GM23338 (cell line): ENCODE data around the gene RNF26. TPM values are rescaled to one million over a fixed set of nuclear protein-coding genes. Genes with fewer than 3 reads are reported as not detected.
A peak's percentile ranks its signal among the peaks of the same experiment; 100 is the strongest.

ENCODE experiments used
- ATAC-seq: fragments of 200-7000 bp; cut with Tn5 transposase; 3 replicates; pipeline ENCODE4 v1.9.1; 2020
- DNase-seq: peaks from one replicate; pipeline ENCODE4 v3.0.0-alpha.2; 2015; ENCODE audit warnings: low spot score
- H2AFZ ChIP-seq: fragments of 200-600 bp; sonication (generic); 2 replicates; pipeline ENCODE4 v1.8.0; 2016; ENCODE audit warnings: antibody characterized with exemption, mild to moderate bottlenecking, moderate library complexity
- H3F3A ChIP-seq: fragments of 200-600 bp; sonication (generic); replicated peaks from 2 replicates; pipeline ENCODE4 v1.8.0; 2017; ENCODE audit warnings: antibody characterized with exemption, mixed run types, low read depth
- H3K27ac ChIP-seq: fragments of 200-600 bp; sonication (generic); 2 replicates; pipeline ENCODE4 v1.6.1; 2016; ENCODE audit warnings: low read depth
- H3K27me3 ChIP-seq: fragments of 200-600 bp; sonication (generic); 2 replicates; pipeline ENCODE4 v1.8.0; 2016; ENCODE audit warnings: mild to moderate bottlenecking, mixed run types, moderate library complexity; ENCODE audit not compliant: insufficient read depth
- H3K36me3 ChIP-seq: fragments of 200-600 bp; sonication (generic); 2 replicates; pipeline ENCODE4 v1.8.0; 2016; ENCODE audit warnings: mild to moderate bottlenecking; ENCODE audit not compliant: insufficient read depth
- H3K4me1 ChIP-seq: fragments of 200-600 bp; sonication (generic); 2 replicates; pipeline ENCODE4 v1.8.0; 2016; ENCODE audit warnings: mild to moderate bottlenecking, moderate library complexity; ENCODE audit not compliant: insufficient read depth
- H3K4me2 ChIP-seq: fragments of 200-600 bp; sonication (generic); 2 replicates; pipeline ENCODE4 v1.7.1; 2017; ENCODE audit warnings: mixed run types
- H3K4me3 ChIP-seq: fragments of 200-600 bp; sonication (generic); 2 replicates; pipeline ENCODE4 v1.6.1; 2016; ENCODE audit warnings: mixed run types
- H3K79me2 ChIP-seq: fragments of 200-600 bp; sonication (generic); replicated peaks from 2 replicates; pipeline ENCODE4 v1.8.0; 2017; ENCODE audit warnings: mild to moderate bottlenecking; ENCODE audit not compliant: insufficient read depth
- H3K9me2 ChIP-seq: fragments of 200-600 bp; sonication (generic); 2 replicates; pipeline ENCODE4 v1.8.0; 2017; ENCODE audit not compliant: insufficient read depth
- H4K20me1 ChIP-seq: fragments of 200-600 bp; sonication (generic); replicated peaks from 2 replicates; pipeline ENCODE4 v1.8.0; 2017; ENCODE audit warnings: mild to moderate bottlenecking; ENCODE audit not compliant: insufficient read depth
- H3K27ac Mint-ChIP-seq: 2 replicates; pipeline ENCODE4 v1.8.0; 2020; ENCODE audit warnings: inconsistent platforms, mild to moderate bottlenecking, moderate library complexity, mixed read lengths
- H3K27me3 Mint-ChIP-seq: 3 replicates; pipeline ENCODE4 v1.8.0; 2022; ENCODE audit warnings: low read depth, mild to moderate bottlenecking, moderate library complexity, mixed read lengths, inconsistent platforms; ENCODE audit not compliant: insufficient read depth, poor library complexity
- H3K36me3 Mint-ChIP-seq: 3 replicates; pipeline ENCODE4 v1.8.0; 2021; ENCODE audit warnings: low read depth, mild to moderate bottlenecking, inconsistent platforms, moderate library complexity, mixed read lengths
- H3K4me1 Mint-ChIP-seq: 3 replicates; pipeline ENCODE4 v1.8.0; 2020; ENCODE audit warnings: mild to moderate bottlenecking, inconsistent platforms, mixed read lengths
- H3K4me3 Mint-ChIP-seq: 3 replicates; pipeline ENCODE4 v1.8.0; 2021; ENCODE audit warnings: moderate library complexity, mild to moderate bottlenecking, inconsistent platforms, mixed read lengths
- H3K9me3 Mint-ChIP-seq: 3 replicates; pipeline ENCODE4 v1.8.0; 2020; ENCODE audit warnings: moderate library complexity, mild to moderate bottlenecking, inconsistent platforms, mixed read lengths
- CREB1 ChIP-seq: fragments of 250-450 bp; sonication (Bioruptor Pico); IDR thresholded peaks from 2 replicates; pipeline ENCODE4 v1.5.0; 2020; ENCODE audit warnings: low read depth, mild to moderate bottlenecking, moderate library complexity
- EZH2 ChIP-seq: fragments of 200-600 bp; sonication (generic); IDR thresholded peaks from one replicate; pipeline ENCODE4 v1.8.0; 2017; ENCODE audit warnings: antibody characterized with exemption, mild to moderate bottlenecking, low read depth; ENCODE audit not compliant: unreplicated experiment
- JUNB ChIP-seq: IDR thresholded peaks from one replicate; pipeline ENCODE4 v1.6.1; 2016; ENCODE audit warnings: antibody characterized with exemption; ENCODE audit not compliant: unreplicated experiment
- NANOG ChIP-seq: IDR thresholded peaks from 2 replicates; pipeline ENCODE4 v1.6.1; 2016; ENCODE audit warnings: antibody characterized with exemption, borderline replicate concordance
- ZNF331 ChIP-seq: fragments of 250-450 bp; sonication (Bioruptor Pico); IDR thresholded peaks from 2 replicates; pipeline ENCODE4 v1.5.0; 2020; ENCODE audit warnings: low read depth, mild to moderate bottlenecking, moderate library complexity
- ZNF462 ChIP-seq: fragments of 250-450 bp; sonication (Bioruptor Pico); IDR thresholded peaks from 2 replicates; pipeline ENCODE4 v1.5.0; 2020; ENCODE audit warnings: mild to moderate bottlenecking, moderate library complexity
- polyA plus RNA-seq: library from polyadenylated mRNA; unstranded; fragments of >200 nt; fragmentation: Nextera tagmentation; extraction: Ambion mirVana; gene quantifications from 2 replicates; pipeline ENCODE4 v1.2.1, GENCODE V29; 2016
- total RNA-seq: library from RNA; depleted of rRNA; stranded (reverse); fragments of >200 nt; shearing (Covaris generic); gene quantifications from 2 replicates; pipeline ENCODE4 v1.2.3, GENCODE V29; 2014
- TF ChIP-seq, protein P1 (sequence below): IDR thresholded peaks from 2 replicates; pipeline ENCODE4 v1.6.1; 2016; ENCODE audit warnings: antibody characterized with exemption
- TF ChIP-seq, protein P2 (sequence below), 2 experiments: fragments of 200-600 bp in 1 of 2; sonication (generic) in 1 of 2; conservative IDR thresholded peaks; 2 replicates each; pipeline versions ENCODE4 v1.5.1 to v1.6.1; 2016 to 2017; ENCODE audit warnings: antibody characterized with exemption in 2 of 2, low read depth in 2 of 2, mild to moderate bottlenecking in 2 of 2, moderate library complexity in 1 of 2

RNF26 gene
- total and polyA plus RNA-seq, 2 experiments from 2014 or later, result 31.8 to 58.3 TPM

GRCh38 chr11:119340335-119341221 is 6.3 kb downstream of the RNF26 start, which contains the start of gene C1QTNF5:
C1QTNF5 (minus strand) TSS chr11:119340883; CDS start chr11:119340397, 486 bp downstream.
- H3K4me2 ChIP-seq, result peak within 1 kb of the TSS; percentile 79
- H3K27ac ChIP-seq, result no peak within 1 kb of the TSS
- Mint-ChIP-seq H3K4me1 (peaks cover 49% of the 10 kb centered on the region), H3K9me3 (no peaks in the 10 kb centered on the region), H3K36me3 (peaks cover 16% of the 10 kb centered on the region; the same call in 2 of the 3 replicates), H3K4me3 (peak within 1 kb of the TSS; percentile 61), H3K27me3 (peaks cover 45% of the 10 kb centered on the region), H3K27ac (no peak within 1 kb of the TSS)
- H4K20me1 ChIP-seq, result no peaks in the 10 kb centered on the region
- peaks cover 48% of the 10 kb centered on the region for H3K27me3 ChIP-seq
- H3K9me2 ChIP-seq, result no peaks in the 10 kb centered on the region
- peaks cover 12% of the 10 kb centered on the region for H3K79me2 ChIP-seq
- H2AFZ ChIP-seq, result peak within 1 kb of the TSS; percentile 88
- peaks cover 16% of the 10 kb centered on the region for H3F3A ChIP-seq
- ATAC-seq (peak; percentile 17), DNase-seq (peak; percentile 68)
- no peaks in the 10 kb centered on the region; the same call in 1 of the 2 replicates for H3K36me3 ChIP-seq
- peaks cover 36% of the 10 kb centered on the region for H3K4me1 ChIP-seq
- H3K4me3 ChIP-seq, result peak within 1 kb of the TSS; percentile 76
- no peak for TF ChIP-seq NANOG
- no peak for TF ChIP-seq JUNB
- TF ChIP-seq, protein P1, sequence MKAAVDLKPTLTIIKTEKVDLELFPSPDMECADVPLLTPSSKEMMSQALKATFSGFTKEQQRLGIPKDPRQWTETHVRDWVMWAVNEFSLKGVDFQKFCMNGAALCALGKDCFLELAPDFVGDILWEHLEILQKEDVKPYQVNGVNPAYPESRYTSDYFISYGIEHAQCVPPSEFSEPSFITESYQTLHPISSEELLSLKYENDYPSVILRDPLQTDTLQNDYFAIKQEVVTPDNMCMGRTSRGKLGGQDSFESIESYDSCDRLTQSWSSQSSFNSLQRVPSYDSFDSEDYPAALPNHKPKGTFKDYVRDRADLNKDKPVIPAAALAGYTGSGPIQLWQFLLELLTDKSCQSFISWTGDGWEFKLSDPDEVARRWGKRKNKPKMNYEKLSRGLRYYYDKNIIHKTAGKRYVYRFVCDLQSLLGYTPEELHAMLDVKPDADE, result no peak
- no peak for TF ChIP-seq CREB1 (CRISPR knock-in tag)
- TF ChIP-seq, protein P2, sequence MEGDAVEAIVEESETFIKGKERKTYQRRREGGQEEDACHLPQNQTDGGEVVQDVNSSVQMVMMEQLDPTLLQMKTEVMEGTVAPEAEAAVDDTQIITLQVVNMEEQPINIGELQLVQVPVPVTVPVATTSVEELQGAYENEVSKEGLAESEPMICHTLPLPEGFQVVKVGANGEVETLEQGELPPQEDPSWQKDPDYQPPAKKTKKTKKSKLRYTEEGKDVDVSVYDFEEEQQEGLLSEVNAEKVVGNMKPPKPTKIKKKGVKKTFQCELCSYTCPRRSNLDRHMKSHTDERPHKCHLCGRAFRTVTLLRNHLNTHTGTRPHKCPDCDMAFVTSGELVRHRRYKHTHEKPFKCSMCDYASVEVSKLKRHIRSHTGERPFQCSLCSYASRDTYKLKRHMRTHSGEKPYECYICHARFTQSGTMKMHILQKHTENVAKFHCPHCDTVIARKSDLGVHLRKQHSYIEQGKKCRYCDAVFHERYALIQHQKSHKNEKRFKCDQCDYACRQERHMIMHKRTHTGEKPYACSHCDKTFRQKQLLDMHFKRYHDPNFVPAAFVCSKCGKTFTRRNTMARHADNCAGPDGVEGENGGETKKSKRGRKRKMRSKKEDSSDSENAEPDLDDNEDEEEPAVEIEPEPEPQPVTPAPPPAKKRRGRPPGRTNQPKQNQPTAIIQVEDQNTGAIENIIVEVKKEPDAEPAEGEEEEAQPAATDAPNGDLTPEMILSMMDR (conservative IDR thresholded peaks at IDR 0.05; ENCODE audit: low read depth in 2 of 2), result peak in 1 of 2 experiments; percentile 33; a peak in 2 of 4 replicates
- TF ChIP-seq ZNF462 (CRISPR knock-in tag), result no peak
- TF ChIP-seq ZNF331 (CRISPR knock-in tag), result no peak
- peak; percentile 42 for TF ChIP-seq EZH2
